ENCODE results near the gene C2orf92.
A peak's percentile ranks its signal among the peaks of the same experiment; 100 is the strongest.
"Not testable (repeated sequence)": the region's sequence is repeated elsewhere in the genome, so short reads cannot be mapped to it uniquely, and the experiment has no call there.

Gene C2orf92

GRCh38 chr2:97662895-97663625, 6.5 kb upstream of the C2orf92 start:
- Mint-ChIP-seq H3K36me3 (ENCODE audit: insufficient read depth) (peaks cover 43% of the 10 kb centered on the region), H3K4me3 (peak overlapping the region; percentile 93 to 94), H3K4me1 (ENCODE audit: low read depth in 2 of 2) (peaks cover 29% of the 10 kb centered on the region in 2 donors), H3K9me3 (no peaks in the 10 kb centered on the region), H3K27ac (peak overlapping the region; percentile 97), H3K27me3 (no peaks in the 10 kb centered on the region)
- DNase-seq = peak; percentile 46 to 49 (median 48)
- peak; percentile 33 for ATAC-seq (replicated peaks)

- peaks cover 29% of the 10 kb centered on the region in 2 donors for H3K4me1 Mint-ChIP-seq (ENCODE audit: low read depth in 2 of 2)
- H3K36me3 Mint-ChIP-seq (ENCODE audit: insufficient read depth) = peaks cover 37% of the 10 kb centered on the region
These were observed 5.9 kb upstream of the C2orf92 start for GRCh38 chr2:97663626-97663961.

GRCh38 chr2:97663962-97664635, 5.4 kb upstream of the C2orf92 start, which contains the start of gene ACTR1B:
ACTR1B (minus strand) TSS chr2:97664044; CDS start chr2:97663890, 154 bp downstream.
- H3K27ac Mint-ChIP-seq = peak within 1 kb of the TSS; percentile 97 to 99
- no peaks in the 10 kb centered on the region for H3K27me3 Mint-ChIP-seq
- H3K9me3 Mint-ChIP-seq = no peaks in the 10 kb centered on the region
- peaks cover 32% of the 10 kb centered on the region for H3K36me3 Mint-ChIP-seq (ENCODE audit: insufficient read depth)
- peaks cover 29% of the 10 kb centered on the region in 2 donors for H3K4me1 Mint-ChIP-seq (ENCODE audit: low read depth in 2 of 2)
- peak; percentile 94 to 97 (median 96) for DNase-seq
- H3K4me3 Mint-ChIP-seq = peak within 1 kb of the TSS; percentile 93 to 94
- peak; percentile 82 for ATAC-seq (replicated peaks)

More at GRCh38 chr2:97663626-97663961, 5.9 kb upstream of the C2orf92 start:
- Mint-ChIP-seq H3K27ac (peak overlapping the region; percentile 97 to 99), H3K9me3 (no peaks in the 10 kb centered on the region), H3K27me3 (no peaks in the 10 kb centered on the region), H3K4me3 (peak overlapping the region; percentile 93 to 94)
- ATAC-seq (replicated peaks) (no peak), DNase-seq (no peak)

- Mint-ChIP-seq H3K27me3 (no peaks in the 10 kb centered on the region), H3K9me3 (no peaks in the 10 kb centered on the region), H3K27ac (peak overlapping the region; percentile 96 to 99), H3K36me3 (ENCODE audit: insufficient read depth) (peaks cover 28% of the 10 kb centered on the region), H3K4me3 (peak overlapping the region; percentile 85 to 89), H3K4me1 (ENCODE audit: low read depth in 2 of 2) (peaks cover 28 to 29% of the 10 kb centered on the region in 2 donors)
- DNase-seq (no peak), ATAC-seq (replicated peaks) (no peak)
These were observed 4.9 kb upstream of the C2orf92 start for GRCh38 chr2:97664636-97664970.

GRCh38 chr2:97670471-97670870, 958 bp downstream of the C2orf92 start:
- Mint-ChIP-seq H3K4me1 (ENCODE audit: low read depth in 2 of 2) (no peaks in the 10 kb centered on the region), H3K9me3 (no peaks in the 10 kb centered on the region), H3K4me3 (no peak overlapping the region), H3K27ac (no peak overlapping the region), H3K27me3 (peaks cover 0 to 9% of the 10 kb centered on the region in 2 donors), H3K36me3 (ENCODE audit: insufficient read depth) (peaks cover 8% of the 10 kb centered on the region)
- DNase-seq = no peak
- ATAC-seq (replicated peaks) = no peak

GRCh38 chr2:97671526-97671925, 2.0 kb downstream of the C2orf92 start:
- H3K27me3 Mint-ChIP-seq = peaks cover 0 to 9% of the 10 kb centered on the region in 2 donors
- no peak overlapping the region for H3K27ac Mint-ChIP-seq
- ATAC-seq (replicated peaks) (no peak), DNase-seq (no peak)
- H3K9me3 Mint-ChIP-seq = no peaks in the 10 kb centered on the region
- H3K4me1 Mint-ChIP-seq (ENCODE audit: low read depth in 2 of 2) = no peaks in the 10 kb centered on the region
- peaks cover 2% of the 10 kb centered on the region for H3K36me3 Mint-ChIP-seq (ENCODE audit: insufficient read depth)
- no peak overlapping the region for H3K4me3 Mint-ChIP-seq

GRCh38 chr2:97672606-97673140, 3.2 kb downstream of the C2orf92 start:
- H3K4me3 Mint-ChIP-seq; H3K36me3 Mint-ChIP-seq (ENCODE audit: insufficient read depth); H3K27ac Mint-ChIP-seq; ATAC-seq (replicated peaks); DNase-seq; H3K4me1 Mint-ChIP-seq (ENCODE audit: low read depth in 2 of 2); H3K27me3 Mint-ChIP-seq; H3K9me3 Mint-ChIP-seq: not testable (repeated sequence)

- H3K27ac Mint-ChIP-seq = no peak overlapping the region
- H3K4me3 Mint-ChIP-seq = no peak overlapping the region
- DNase-seq = no peak
- peaks cover 0 to 9% of the 10 kb centered on the region in 2 donors for H3K27me3 Mint-ChIP-seq
- no peaks in the 10 kb centered on the region for H3K36me3 Mint-ChIP-seq (ENCODE audit: insufficient read depth)
- no peaks in the 10 kb centered on the region for H3K9me3 Mint-ChIP-seq
- no peaks in the 10 kb centered on the region for H3K4me1 Mint-ChIP-seq (ENCODE audit: low read depth in 2 of 2)
- ATAC-seq (replicated peaks) = no peak
These were observed 3.8 kb downstream of the C2orf92 start for GRCh38 chr2:97673182-97673914.

GRCh38 chr2:97673915-97674283, 4.4 kb downstream of the C2orf92 start:
- Mint-ChIP-seq H3K4me3 (no peak overlapping the region), H3K36me3 (ENCODE audit: insufficient read depth) (no peaks in the 10 kb centered on the region), H3K9me3 (no peaks in the 10 kb centered on the region), H3K27ac (no peak overlapping the region), H3K4me1 (ENCODE audit: low read depth in 2 of 2) (no peaks in the 10 kb centered on the region), H3K27me3 (peaks cover 0 to 9% of the 10 kb centered on the region in 2 donors)
- no peak for ATAC-seq (replicated peaks)
- no peak for DNase-seq

- DNase-seq = no peak
- Mint-ChIP-seq H3K27ac (no peak overlapping the region), H3K4me1 (ENCODE audit: low read depth in 2 of 2) (no peaks in the 10 kb centered on the region), H3K9me3 (no peaks in the 10 kb centered on the region), H3K27me3 (peaks cover 0 to 9% of the 10 kb centered on the region in 2 donors), H3K4me3 (no peak overlapping the region), H3K36me3 (ENCODE audit: insufficient read depth) (no peaks in the 10 kb centered on the region)
- ATAC-seq (replicated peaks) = no peak
These were observed 6.1 kb downstream of the C2orf92 start for GRCh38 chr2:97675430-97676113.

- H3K9me3 Mint-ChIP-seq = no peaks in the 10 kb centered on the region
- no peaks in the 10 kb centered on the region for H3K4me1 Mint-ChIP-seq (ENCODE audit: low read depth in 2 of 2)
- ATAC-seq (replicated peaks) = no peak
- H3K4me3 Mint-ChIP-seq = no peak overlapping the region
- no peaks in the 10 kb centered on the region for H3K36me3 Mint-ChIP-seq (ENCODE audit: insufficient read depth)
- H3K27me3 Mint-ChIP-seq = peaks cover 0 to 9% of the 10 kb centered on the region in 2 donors
- no peak for DNase-seq
- no peak overlapping the region for H3K27ac Mint-ChIP-seq
These were observed 7.1 kb downstream of the C2orf92 start for GRCh38 chr2:97676620-97677019.

- peaks cover 0 to 9% of the 10 kb centered on the region in 2 donors for H3K27me3 Mint-ChIP-seq
These were observed 8.0 kb downstream of the C2orf92 start for GRCh38 chr2:97677480-97677879.

GRCh38 chr2:97678298-97678697, 8.8 kb downstream of the C2orf92 start:
- H3K4me1 Mint-ChIP-seq (ENCODE audit: low read depth in 2 of 2) = no peaks in the 10 kb centered on the region
- ATAC-seq (replicated peaks) (no peak), DNase-seq (no peak)
- no peak overlapping the region for H3K4me3 Mint-ChIP-seq
- H3K27ac Mint-ChIP-seq = no peak overlapping the region
- no peaks in the 10 kb centered on the region for H3K9me3 Mint-ChIP-seq
- no peaks in the 10 kb centered on the region for H3K36me3 Mint-ChIP-seq (ENCODE audit: insufficient read depth)
- H3K27me3 Mint-ChIP-seq = peaks cover 0 to 9% of the 10 kb centered on the region in 2 donors

More at GRCh38 chr2:97677480-97677879, 8.0 kb downstream of the C2orf92 start:
- Mint-ChIP-seq H3K36me3 (ENCODE audit: insufficient read depth) (no peaks in the 10 kb centered on the region), H3K4me1 (ENCODE audit: low read depth in 2 of 2) (no peaks in the 10 kb centered on the region), H3K27ac (no peak overlapping the region), H3K4me3 (no peak overlapping the region), H3K9me3 (no peaks in the 10 kb centered on the region)
- ATAC-seq (replicated peaks) (no peak), DNase-seq (no peak)

Measured in effector memory CD8-positive, alpha-beta T cell (primary cell).